Nephron progenitor cell (in vitro differentiated cells): ENCODE results near the gene PAEP.

Source experiments
- DNase-seq: peaks from one replicate; pipeline ENCODE4 v3.0.0; 2021
- H3K27ac Mint-ChIP-seq: 2 replicates; pipeline ENCODE4 v1.8.0; 2021; ENCODE audit warnings: mild to moderate bottlenecking, moderate library complexity, mixed read lengths
- H3K27me3 Mint-ChIP-seq: 2 replicates; pipeline ENCODE4 v1.8.0; 2021; ENCODE audit warnings: mild to moderate bottlenecking, low read depth, mixed read lengths; ENCODE audit not compliant: poor library complexity
- H3K36me3 Mint-ChIP-seq: 2 replicates; pipeline ENCODE4 v1.8.0; 2021; ENCODE audit warnings: low read depth, mixed read lengths
- H3K4me1 Mint-ChIP-seq: 2 replicates; pipeline ENCODE4 v1.8.0; 2021; ENCODE audit warnings: mixed read lengths
- H3K4me3 Mint-ChIP-seq: 2 replicates; pipeline ENCODE4 v1.8.0; 2021; ENCODE audit warnings: mild to moderate bottlenecking, moderate library complexity, mixed read lengths
- H3K9me3 Mint-ChIP-seq: 2 replicates; pipeline ENCODE4 v1.8.0; 2021; ENCODE audit warnings: mild to moderate bottlenecking, moderate library complexity, mixed read lengths
- CTCF ChIP-seq: fragments of 200-600 bp; sonication (generic); IDR thresholded peaks from 2 replicates; pipeline ENCODE4 v1.5.0; 2021; ENCODE audit warnings: antibody characterized with exemption

PAEP gene

DNA sequence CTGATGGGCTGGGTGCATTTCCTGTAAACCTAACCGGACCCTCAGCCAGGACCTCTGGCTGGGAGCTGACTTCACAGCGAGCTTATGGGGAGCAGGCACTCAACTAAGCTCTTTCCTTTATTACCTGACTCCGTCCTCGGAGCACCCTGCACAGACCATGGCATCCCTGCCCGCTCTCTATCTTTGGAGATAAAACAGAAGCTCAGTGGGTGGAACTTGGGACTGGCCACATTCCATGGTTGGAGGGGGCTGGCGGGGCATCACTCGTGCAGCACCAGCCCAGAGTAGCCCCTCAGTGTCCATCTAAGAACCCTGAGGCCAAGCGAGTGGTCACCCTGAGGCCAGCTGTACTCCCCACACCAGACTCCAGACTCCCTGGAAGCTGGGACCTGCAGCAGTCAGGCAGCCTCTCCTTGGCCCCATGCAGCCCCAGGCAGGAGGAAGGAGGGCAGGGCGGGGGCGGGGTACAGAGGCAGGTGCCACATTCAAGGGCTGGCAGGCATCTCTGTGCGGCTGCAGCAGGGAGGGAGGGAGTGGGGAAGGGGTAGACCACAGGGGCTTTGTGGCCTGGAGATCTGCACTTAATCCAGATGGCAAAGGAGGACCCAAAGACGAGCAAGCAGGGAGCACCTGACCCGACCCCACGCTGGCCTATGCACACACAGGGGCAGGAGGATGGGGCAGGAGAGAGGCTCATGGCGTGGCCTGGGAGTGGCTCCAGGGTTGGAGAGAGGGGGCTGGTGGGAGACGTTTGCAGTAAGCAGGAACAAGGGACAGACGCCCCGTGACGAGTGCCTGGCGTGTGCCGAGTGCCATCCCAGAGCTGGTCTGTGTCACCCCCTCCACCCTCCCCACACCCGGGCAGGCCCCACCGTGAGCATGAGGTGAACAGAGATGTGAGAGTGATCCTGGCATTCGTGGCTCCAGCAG is 51.7 kb downstream of the PAEP start:
- Mint-ChIP-seq H3K9me3 (peaks cover 17% of the 10 kb centered on the region), H3K4me1 (peaks cover 6% of the 10 kb centered on the region), H3K4me3 (no peak overlapping the region), H3K27me3 (peaks cover 12% of the 10 kb centered on the region), H3K36me3 (no peaks in the 10 kb centered on the region), H3K27ac (no peak overlapping the region)
- DNase-seq = no peak
- TF ChIP-seq CTCF = no peak

DNA sequence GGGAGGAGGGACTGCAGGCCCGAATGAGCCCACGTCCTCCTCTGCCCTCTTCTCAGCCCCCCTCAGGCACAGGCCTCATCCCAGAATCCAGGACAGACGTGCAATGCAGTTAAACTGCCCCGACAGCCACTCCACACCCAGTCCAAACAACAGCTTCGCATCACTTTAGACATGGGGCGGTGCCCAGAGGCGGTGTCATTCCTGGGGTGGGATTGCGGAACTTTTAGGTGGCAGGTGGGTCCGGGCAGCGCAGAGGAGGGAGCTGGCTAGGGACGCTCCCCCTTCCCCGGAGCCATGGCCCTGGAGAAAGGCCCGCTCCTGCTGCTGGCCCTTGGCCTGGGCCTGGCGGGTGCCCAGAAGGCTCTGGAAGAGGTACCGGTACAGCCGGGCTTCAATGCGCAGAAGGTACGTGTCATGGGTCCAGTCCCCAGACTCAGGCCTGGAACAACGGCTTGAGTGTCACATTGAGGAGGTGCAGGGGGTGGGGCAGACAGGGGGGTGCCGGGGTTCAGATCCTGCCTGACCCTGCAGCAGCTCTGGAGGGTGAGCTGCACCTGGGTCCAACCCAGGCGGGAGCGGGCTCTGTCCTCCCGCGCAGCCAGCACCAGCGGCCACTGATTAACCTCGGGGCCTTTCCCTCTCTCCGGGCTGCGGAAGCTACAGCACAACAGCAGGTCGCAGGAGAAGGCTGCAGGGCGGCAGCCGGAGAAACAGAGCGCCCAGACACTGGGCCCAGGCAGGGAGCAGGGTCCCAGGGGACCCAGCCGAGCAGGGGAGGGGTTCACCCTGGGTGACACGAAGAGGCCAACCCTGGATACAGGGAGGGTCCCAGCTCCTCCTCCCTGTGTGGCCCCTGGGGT is 52.6 kb downstream of the PAEP start:
- Mint-ChIP-seq H3K4me1 (peaks cover 4% of the 10 kb centered on the region), H3K27ac (no peak overlapping the region), H3K9me3 (peaks cover 17% of the 10 kb centered on the region), H3K27me3 (peaks cover 12% of the 10 kb centered on the region), H3K36me3 (no peaks in the 10 kb centered on the region), H3K4me3 (no peak overlapping the region)
- DNase-seq = no peak
- no peak for TF ChIP-seq CTCF

- H3K27ac Mint-ChIP-seq = no peak overlapping the region
- TF ChIP-seq CTCF = no peak
These were observed 53.5 kb downstream of the PAEP start for GRCh38 chr9:135614821-135615665.

GRCh38 chr9:135615666-135616618 is 54.4 kb downstream of the PAEP start:
- no peak for DNase-seq
- Mint-ChIP-seq H3K4me1 (peaks cover 5% of the 10 kb centered on the region), H3K27me3 (peaks cover 11% of the 10 kb centered on the region), H3K27ac (no peak overlapping the region), H3K4me3 (no peak overlapping the region), H3K9me3 (peaks cover 7% of the 10 kb centered on the region), H3K36me3 (no peaks in the 10 kb centered on the region)
- TF ChIP-seq CTCF = peak; percentile 27

More at GRCh38 chr9:135614821-135615665, 53.5 kb downstream of the PAEP start:
- Mint-ChIP-seq H3K27me3 (peaks cover 10% of the 10 kb centered on the region), H3K4me1 (no peaks in the 10 kb centered on the region), H3K4me3 (no peak overlapping the region), H3K36me3 (no peaks in the 10 kb centered on the region), H3K9me3 (peaks cover 13% of the 10 kb centered on the region)
- no peak for DNase-seq
